NCI-H2029 (cell line): ENCODE measurements around the gene GDPD4.
A peak's percentile ranks its signal among the peaks of the same experiment; 100 is the strongest.

ENCODE experiments used
- DNase-seq: peaks from one replicate; lab custom pipeline; 2025; lab: John Stamatoyannopoulos, UW

The GDPD4 gene

DNA sequence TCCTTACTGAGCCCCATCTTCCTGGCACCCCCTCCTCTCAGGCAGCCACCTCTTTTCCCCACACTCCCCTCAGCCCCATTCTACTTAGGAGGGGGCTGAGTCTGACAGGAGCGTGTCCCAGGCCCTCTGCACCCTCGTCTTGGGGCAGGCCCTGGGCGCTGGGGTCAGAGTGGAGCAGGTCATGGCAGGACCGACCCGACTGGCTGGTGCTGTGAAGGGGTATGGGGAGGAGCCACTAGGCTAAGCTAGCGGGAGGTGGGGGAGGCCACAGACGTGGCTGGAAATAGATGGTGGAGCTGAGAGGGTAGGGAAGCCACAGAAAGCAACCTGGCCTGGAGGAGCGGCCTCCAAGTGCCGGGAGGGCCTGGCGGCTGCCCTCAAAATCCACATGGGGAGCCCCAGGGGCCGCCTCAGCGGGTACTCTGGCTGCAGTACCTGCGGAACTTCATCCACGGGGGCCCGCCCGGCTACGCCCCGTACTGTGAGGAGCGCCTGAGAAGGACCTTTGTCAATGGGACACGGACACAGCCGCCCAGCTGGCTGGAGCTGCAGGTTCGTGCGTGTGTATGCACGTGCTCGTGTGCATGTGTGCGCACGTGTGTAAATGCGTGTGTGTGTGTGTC lies 111.8 kb downstream of the GDPD4 start:
- DNase-seq = no peak

DNA sequence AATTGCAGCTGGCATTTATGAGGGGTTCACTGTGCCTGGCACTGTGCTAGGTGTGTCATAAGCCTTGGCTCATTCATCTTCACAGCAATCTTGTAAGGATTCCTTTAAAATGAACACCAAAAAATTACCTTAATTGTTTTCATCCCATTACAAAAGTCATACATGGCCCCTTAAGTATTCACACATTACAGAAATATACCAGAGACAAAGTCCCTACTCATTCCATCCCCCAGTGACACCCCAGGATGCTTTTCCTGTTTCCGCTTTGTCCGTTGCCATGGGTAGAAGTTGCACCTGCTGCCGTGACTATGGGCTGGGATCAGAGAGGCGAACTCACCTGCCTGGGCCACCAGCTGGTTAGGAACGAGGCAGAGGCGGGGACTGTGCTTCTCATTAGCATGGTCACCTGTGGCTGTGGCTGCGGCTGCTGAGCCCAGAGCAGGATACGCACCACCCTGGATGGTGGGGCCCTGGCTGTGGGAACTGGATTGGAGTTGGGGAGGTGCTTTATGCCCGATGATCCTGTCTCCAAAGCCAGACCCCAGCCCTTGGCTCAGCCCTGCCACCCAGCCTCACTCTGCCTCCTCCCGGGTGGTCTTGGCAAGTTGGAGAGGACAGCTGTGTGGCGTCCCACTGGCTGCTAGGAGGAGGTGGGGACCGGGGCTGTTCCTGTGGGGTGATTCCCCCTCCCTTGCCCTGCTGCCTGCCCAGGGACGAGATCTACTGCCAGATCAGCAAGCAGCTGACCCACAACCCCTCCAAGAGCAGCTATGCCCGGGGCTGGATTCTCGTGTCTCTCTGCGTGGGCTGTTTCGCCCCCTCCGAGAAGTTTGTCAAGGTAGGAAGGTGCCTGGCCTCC lies 112.6 kb downstream of the GDPD4 start:
- peak; percentile 80 for DNase-seq

DNA sequence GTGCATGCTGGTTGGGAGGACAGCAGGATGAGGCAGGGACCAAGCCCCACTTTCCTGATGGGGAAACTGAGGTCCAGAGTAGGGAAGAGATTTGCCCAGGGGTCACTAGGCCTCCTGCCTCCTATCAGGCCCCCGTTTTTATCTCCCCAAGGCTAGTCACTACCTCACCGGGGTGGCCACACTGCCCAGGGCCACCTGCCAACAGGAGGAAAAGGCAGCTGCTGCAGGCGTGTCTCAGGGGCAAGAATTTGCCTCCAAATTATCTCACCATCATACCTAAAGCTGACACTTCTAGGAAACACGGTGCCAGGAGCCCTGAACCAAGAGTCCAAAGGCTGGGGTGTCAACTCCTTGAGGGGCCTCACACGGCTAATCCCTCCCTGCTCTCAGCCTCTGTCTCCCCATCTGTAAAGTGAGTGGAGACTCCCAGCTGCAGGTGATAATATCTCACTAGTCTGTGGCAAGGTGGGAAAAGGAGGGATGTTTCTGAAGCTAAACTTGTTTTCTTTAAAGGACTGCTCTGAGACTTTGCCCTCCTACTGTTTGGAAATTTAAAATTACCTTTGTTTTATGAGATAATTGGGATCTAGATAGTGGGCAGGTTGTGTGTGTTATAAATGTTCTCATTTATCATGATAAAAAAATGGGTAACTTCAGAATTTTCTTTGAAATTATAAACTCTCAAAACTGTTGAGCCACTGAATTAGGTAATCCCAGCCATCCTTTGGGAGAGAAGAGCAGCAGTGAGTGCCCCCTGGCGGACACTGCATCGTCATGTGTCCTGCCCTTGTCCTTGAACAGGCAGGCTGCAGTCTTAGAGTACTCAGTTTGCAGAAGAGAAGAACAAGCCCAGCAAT lies 113.5 kb downstream of the GDPD4 start:
- DNase-seq = peak; percentile 83

DNA sequence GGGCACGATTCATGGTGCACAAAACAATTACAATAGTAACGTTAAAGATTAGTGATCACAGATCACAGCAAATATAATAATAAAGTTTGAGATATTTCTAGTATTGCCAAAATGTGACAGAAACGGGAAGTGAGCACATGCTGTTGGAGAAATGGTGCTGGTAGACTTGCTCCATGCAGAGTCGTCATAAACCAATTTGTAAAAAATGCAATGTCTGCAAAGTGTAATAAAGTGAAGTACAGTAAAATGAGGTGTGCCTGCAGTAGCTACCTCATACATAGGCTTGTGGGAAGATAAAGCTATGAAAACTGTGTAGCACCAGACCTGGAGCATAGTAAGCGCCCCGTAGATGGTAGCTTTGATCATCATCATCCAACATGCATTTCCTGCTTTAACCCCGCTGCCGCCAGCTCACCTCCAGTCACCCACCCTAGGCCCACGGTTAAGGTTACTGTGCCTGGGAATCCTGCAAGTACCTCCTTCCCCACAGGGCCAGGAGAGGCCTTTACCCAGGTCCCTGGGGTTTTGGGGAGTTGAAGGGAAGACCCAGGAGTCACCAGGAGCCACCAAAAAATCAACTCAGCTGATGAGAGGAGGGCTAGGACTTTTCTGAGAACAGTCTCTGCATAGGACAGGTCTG lies 114.3 kb downstream of the GDPD4 start:
- no peak for DNase-seq

DNA sequence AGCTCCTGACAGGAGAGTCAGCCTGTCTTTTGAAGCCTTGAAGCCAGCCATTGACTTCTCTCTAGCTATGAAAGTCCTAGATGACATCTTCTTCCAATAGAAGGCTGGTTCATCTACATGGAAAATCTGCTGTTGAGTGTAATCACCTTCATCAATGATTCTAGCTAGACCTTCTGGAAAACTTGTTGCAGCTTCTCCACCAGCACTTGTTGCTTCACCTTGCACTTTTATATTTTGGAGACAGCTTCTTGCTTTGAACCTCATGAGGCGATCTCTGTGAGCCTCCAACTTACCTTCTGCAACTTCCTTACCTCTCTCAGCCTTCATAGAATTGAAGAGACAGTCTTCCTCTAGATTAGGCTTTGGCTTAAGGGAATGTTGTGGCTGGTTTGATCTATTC lies 115.2 kb downstream of the GDPD4 start:
- DNase-seq = no peak

DNA sequence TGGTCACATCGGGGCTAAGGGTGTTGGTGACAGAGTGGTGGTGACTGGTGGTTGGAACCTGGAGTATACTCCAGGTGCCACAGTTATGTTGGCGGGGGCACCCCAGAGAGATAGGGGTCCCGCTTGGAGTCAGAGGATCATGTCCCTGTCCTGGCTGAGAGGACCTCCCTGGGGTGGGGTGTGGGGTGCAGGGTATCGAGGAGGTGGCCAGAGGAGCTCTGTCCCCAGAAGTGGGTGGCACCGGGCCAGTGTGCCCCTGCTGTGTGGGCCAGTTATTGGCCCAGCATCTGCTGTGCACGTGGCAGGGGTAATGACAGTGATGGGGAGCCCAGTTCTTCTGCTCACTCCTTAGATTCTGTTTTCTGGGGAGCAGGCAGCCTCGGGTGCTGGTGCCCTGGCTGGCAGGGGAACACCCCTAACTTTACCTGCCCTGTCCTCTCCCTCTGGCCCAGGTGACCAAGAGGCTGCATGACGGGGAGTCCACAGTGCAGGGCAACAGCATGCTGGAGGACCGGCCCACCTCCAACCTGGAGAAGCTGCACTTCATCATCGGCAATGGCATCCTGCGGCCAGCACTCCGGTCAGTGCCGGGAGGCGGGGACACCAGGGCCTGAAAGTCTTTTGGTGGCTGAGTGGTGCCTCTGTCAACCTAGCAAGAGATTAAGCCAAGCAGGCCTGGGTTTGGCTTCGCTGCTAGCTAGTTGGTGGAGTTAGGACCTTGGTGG lies 117.2 kb downstream of the GDPD4 start:
- DNase-seq = no peak

DNA sequence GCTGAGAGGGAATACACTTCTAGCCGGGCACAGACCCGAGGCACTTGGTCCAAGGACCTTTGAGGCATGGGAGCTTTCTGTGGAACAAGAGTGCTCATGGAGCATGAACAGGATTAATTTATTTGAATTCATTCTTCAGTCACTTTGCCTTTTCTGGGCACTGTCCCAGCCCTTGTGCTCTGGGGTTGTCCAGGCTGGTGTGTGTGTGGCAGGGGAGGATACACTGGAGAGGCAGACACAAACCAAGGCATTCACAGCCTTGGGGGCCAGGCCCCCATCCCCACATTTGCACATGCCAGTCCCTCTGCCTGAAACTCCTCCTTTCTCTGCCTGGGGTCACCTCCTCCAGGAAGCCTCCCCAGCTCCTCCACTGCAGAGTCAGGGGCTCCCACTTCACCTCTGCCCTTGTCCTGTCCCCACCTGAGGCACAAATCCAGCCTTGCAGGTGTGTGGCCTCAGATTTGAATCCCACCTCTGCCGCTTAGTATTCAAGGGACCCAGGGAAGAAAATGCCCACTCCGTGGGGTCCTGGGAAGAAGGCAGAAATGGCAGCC lies 118.0 kb downstream of the GDPD4 start:
- DNase-seq = no peak

DNA sequence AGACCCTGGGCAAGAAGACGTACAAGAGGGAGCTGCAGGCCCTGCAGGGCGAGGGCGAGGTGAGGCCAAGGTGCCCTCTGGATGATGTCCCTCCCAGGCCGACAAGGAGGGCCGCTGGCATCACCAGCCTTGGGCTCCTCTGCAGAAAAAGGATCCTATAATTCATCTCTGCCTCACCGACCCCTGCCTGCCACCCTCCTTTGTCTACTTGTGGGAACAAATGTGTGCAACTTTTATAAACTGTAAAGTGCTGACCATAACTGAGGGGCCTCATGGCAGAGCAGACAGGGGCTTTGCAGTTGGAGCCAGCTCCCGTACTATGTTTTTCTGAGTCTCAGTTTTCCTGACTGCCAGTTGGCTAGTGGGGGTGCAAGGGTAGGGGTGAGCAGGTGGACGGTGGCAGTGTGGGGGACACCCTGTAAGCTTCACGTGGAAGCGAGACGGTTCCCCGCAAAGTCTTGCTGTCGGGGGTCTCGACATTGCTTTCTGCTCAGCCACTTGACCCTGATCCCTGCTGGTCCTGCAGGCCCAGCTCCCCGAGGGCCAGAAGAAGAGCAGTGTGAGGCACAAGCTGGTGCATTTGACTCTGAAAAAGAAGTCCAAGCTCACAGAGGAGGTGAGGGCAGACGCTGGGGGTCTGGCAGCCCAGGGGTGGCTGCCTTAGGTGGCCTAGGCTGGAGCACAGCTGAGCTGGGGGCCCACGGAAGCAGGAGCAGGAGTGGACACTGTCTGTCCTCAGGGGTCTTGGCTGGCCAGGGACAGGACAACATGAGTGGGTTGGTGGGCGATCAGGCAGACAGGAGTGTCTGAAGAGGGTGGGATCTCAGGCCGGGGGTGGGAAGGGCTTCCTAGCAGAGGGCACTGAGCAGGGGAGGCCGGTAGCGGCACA lies 118.7 kb downstream of the GDPD4 start:
- DNase-seq = no peak

DNA sequence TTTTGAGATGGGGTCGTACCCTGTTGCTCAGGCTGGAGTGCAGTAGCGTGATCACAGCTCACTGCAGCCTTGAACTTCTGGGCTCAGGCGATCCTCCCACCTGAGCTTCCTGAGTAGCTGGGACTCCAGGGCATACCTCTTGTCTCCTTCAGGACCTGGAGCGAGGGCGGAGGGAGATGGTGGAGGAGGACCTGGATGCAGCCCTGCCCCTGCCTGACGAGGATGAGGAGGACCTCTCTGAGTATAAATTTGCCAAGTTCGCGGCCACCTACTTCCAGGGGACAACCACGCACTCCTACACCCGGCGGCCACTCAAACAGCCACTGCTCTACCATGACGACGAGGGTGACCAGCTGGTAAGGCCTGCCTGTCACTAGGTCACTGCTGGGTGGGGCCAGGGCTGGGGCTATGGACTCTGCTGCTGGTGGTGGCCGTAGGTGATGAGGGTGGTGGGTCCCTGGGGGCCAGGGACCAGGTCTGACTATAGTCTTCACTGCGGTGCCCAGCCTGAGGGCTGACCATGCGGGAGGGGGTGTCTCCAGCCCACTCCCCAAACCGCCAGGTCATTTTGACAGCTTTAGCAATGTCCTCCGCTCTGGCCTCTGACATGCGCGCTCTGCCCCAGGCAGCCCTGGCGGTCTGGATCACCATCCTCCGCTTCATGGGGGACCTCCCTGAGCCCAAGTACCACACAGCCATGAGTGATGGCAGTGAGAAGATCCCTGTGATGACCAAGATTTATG lies 119.5 kb downstream of the GDPD4 start:
- no peak for DNase-seq

DNA sequence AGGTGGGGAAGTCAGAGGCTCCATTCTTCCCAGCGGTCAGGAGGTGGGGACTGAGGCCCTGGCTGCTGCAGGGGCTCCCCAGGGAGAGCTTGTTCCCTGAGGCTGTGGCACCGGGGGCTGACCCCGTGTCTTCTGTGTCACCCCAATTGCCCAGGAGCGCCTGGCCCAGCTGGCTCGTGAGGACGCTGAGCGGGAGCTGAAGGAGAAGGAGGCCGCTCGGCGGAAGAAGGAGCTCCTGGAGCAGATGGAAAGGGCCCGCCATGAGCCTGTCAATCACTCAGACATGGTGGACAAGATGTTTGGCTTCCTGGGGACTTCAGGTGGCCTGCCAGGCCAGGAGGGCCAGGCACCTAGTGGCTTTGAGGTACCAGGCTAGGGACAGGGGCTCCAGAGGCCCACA lies 120.3 kb downstream of the GDPD4 start:
- DNase-seq = no peak

DNA sequence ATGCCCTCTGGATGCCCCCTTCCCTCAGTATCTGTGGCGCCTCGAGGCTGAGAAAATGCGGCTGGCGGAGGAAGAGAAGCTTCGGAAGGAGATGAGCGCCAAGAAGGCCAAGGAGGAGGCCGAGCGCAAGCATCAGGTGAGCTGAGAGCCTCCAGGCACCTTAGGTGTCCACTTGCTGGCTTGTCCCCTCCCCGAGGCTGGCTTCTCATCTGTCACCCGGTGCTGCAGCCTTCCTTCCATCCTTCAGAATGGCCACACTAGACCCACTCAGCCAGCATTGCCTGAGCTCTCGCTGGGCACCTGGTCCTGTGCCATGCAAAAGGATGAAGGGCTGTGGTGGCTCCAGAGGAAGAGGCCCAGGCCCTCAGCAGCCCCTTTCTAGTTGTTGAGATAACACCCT lies 121.1 kb downstream of the GDPD4 start:
- DNase-seq = no peak

DNA sequence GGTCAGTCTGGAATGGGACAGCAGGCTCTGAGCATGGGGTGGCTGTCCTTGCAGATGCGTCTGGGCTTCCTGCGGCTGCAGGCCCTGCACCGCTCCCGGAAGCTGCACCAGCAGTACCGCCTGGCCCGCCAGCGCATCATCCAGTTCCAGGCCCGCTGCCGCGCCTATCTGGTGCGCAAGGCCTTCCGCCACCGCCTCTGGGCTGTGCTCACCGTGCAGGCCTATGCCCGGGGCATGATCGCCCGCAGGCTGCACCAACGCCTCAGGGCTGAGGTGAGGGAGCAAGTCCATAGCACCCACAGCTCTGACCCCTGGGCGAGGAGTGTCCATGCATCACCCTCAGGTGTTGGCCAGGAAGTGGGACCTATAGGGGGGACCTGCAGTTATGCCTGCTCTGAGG lies 121.8 kb downstream of the GDPD4 start:
- no peak for DNase-seq

DNA sequence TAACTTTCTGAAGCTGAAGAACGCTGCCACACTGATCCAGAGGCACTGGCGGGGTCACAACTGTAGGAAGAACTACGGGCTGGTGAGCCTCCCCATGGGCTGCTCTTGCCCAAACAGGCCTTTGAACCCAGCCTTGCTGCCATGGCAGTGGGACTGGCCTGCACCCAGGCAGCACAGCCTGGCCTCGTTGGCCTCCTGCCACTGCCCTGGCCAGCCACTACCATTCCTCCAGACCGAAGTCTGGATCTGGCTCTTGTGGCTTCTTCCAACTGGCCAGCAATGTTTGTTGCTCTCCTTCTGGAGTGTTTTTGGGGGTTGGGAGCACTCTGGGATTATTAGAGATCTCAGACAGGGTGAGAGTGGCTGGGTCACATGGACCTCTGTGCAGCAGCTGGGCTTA lies 122.4 kb downstream of the GDPD4 start:
- DNase-seq = no peak

DNA sequence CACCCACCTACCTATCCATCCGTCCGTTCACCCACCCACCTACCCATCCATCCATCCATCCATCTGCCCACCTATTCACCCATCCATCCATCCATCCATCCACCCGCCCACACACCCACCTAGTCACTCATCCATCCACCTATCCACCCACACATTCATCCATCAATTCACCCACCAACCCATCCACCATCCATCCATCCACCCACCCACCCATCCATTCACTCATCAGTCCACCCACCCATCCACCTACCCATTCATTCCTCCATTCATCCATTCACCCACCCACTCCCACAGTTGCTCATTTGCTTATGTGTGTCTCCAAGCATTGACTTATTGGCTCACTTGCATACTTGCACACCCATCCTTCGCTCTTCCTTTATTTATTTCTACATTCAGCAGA lies 123.3 kb downstream of the GDPD4 start:
- DNase-seq = no peak

DNA sequence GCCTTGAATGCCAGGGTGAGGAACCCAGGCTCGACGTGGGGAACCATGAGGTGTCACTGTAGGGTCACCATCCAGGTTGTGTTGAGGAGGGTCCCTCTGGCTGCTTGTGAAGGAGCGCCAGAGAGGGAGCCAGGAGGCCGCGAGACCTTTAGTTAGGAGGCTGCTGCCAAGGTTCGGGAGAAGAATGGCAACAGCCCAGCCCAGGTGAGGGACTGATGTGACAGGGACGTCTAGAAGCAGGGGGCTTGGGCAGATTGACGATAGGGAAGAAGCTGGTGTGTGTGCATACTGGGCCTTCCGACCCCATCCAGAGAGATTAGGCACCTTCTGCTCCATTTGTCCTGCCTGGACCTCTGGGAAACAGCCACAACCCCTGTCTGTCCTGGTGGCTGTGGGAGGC lies 124.5 kb downstream of the GDPD4 start:
- DNase-seq = no peak

DNA sequence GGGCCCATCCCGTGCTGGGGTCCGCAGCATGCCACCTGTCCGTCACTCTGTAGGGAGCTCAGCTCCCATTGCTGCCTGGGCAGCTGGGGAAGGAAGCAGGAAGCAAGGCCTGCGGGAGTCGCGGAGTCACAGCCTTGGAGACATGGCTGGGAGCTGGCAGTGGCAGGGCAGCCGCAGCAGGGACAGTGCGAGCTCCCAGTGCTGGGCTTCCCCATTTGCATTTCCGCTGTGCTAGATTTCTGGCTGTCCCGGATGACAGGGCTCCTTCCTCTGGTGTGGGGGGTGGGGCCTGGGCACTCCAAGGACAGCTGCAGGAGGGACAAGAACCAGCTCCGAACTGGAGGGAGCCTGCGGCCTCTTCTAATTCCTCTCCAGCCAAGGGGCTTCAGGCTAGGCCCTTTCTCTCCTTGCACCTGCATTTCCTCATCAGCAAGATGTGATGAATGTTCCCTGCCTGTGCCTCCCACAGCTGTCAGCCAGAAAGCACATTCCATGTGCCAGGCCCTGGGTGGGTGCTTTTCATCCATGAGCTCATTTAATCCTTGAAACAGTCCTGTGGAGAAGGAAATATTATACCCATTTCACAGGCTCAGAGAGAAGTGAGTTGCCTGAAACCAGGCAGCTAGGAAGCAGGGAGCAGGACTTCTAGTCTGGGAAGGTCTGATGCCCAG lies 125.5 kb downstream of the GDPD4 start:
- DNase-seq = no peak

DNA sequence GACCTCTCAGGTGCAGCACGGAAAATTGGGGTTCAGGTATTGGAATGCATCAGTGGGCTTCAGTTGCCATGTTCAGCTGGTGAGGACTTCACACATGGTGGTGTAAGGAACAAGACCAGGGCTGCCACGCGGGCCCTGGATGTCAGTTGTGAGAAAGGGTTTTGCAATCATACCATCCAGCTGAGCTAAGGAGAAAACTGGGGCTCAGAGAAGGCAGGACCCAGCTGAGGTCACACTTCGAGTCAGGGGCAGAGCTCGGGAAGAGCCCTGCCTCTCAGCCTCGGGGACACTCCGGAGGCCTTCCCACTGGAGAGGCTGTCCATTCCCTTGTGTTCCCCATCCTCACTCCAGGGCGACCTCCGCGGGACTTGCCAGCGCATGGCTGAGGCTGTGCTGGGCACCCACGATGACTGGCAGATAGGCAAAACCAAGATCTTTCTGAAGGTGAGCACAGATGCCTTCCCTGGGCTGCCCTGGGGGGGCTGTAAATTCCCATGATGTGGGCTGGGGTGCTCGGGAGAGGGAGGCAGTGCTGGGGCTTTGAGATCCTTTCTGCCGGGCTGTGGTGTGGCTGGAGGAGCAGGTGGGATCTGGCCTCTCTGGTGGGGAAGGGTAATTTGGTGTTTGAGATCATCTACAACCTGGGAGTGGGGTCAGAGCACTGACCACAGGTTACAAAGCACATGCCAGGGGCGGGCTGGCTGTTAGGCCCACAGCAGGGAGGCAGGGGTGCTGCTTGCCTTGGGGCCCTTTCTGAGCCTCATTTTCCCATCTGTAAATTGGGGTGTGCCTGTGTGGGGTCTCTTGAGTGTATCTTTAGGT lies 126.3 kb downstream of the GDPD4 start:
- no peak for DNase-seq

DNA sequence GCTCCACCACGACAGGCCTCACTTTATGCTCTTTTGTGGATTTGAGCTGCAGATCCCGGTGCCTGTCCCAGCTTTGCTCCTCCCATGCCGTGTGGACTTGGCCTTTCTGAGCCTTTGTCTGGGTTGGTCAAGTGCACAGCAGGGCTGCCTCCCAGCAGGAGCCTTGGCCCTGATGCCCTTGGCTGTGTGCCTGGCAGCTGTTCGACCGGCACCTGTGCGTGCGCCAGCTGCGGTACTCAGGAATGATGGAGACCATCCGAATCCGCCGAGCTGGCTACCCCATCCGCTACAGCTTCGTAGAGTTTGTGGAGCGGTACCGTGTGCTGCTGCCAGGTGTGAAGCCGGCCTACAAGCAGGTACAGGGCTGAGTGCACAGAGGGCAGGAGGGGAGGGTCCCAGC lies 126.9 kb downstream of the GDPD4 start:
- DNase-seq = peak; percentile 91
